Kidney epithelial cell (primary cell): ENCODE results near the gene DCXR. TPM values are rescaled to one million over a fixed set of nuclear protein-coding genes. Genes with fewer than 3 reads are reported as not detected.

Source experiments
- DNase-seq: peaks from one replicate; pipeline ENCODE4 v3.0.0-alpha.2; 2010; ENCODE audit warnings: low read depth
- H3K27me3 ChIP-seq: 2 replicates; pipeline ENCODE4 v1.6.0; 2011; ENCODE audit warnings: low read length; ENCODE audit not compliant: control insufficient read depth, insufficient read depth
- H3K36me3 ChIP-seq: 2 replicates; pipeline ENCODE4 v1.5.1; 2011; ENCODE audit warnings: low read length; ENCODE audit not compliant: control insufficient read depth, insufficient read depth
- H3K4me3 ChIP-seq: 2 replicates; pipeline ENCODE4 v1.5.1; 2011; ENCODE audit warnings: low read depth, mild to moderate bottlenecking, control low read depth, low read length
- CTCF ChIP-seq: IDR thresholded peaks from 2 replicates; pipeline ENCODE4 v1.5.1; 2011; ENCODE audit warnings: mild to moderate bottlenecking, moderate library complexity, low read length, control low read depth, inconsistent platforms; ENCODE audit not compliant: insufficient read depth, poor library complexity, severe bottlenecking
- total RNA-seq: library from RNA; depleted of rRNA; stranded (reverse); fragments of >200 nt; gene quantifications from 2 replicates; pipeline ENCODE4 v1.2.3, GENCODE V29; 2015

The DCXR gene
- total RNA-seq, 1 donor from 2014 or later = 70.8 TPM

GRCh38 chr17:81990836-81991683 lies 46.4 kb downstream of the DCXR start:
- Histone ChIP-seq H3K36me3 (peaks cover 4% of the 10 kb centered on the region), H3K27me3 (no peaks in the 10 kb centered on the region), H3K4me3 (no peak overlapping the region)
- no peak for DNase-seq
- TF ChIP-seq CTCF = no peak

- H3K4me3 ChIP-seq = no peak overlapping the region
- no peaks in the 10 kb centered on the region for H3K27me3 ChIP-seq
- DNase-seq = no peak
- no peak for TF ChIP-seq CTCF
- peaks cover 2% of the 10 kb centered on the region for H3K36me3 ChIP-seq
Observed at GRCh38 chr17:81987161-81987770, 50.2 kb downstream of the DCXR start.

- TF ChIP-seq CTCF = no peak
- H3K4me3 ChIP-seq = no peak overlapping the region
Observed at GRCh38 chr17:81986606-81987005, 50.9 kb downstream of the DCXR start.

More at GRCh38 chr17:81986606-81987005, 50.9 kb downstream of the DCXR start:
- no peaks in the 10 kb centered on the region for H3K27me3 ChIP-seq
- H3K36me3 ChIP-seq = peaks cover 2% of the 10 kb centered on the region
- no peak for DNase-seq

Other genes starting within 250 kb of the DCXR start
- gene GCGR, start 233.5 kb downstream of the DCXR start, total RNA-seq = not detected in 2 replicates
- 131 and 137 TPM in 2 replicates for gene MCRIP1, start 204.4 kb downstream of the DCXR start, total RNA-seq
- 0.38 TPM in 1 of 2 replicates, not detected in the other for gene PPP1R27, start 202.6 kb downstream of the DCXR start, total RNA-seq
- 870 and 1,165 TPM in 2 replicates for gene P4HB, start 177.2 kb downstream of the DCXR start, total RNA-seq
- gene ARHGDIA, start 166.4 kb downstream of the DCXR start, total RNA-seq = 243 and 355 TPM in 2 replicates
- 143 and 151 TPM in 2 replicates for gene ALYREF, start 146.1 kb downstream of the DCXR start, total RNA-seq
- 205 and 232 TPM in 2 replicates for gene ANAPC11, start 146.0 kb downstream of the DCXR start, total RNA-seq
- gene NPB, start 135.5 kb downstream of the DCXR start, total RNA-seq = 1.2 and 1.9 TPM in 2 replicates
- gene PCYT2, start 126.3 kb downstream of the DCXR start, total RNA-seq = 30.4 and 41.1 TPM in 2 replicates
- gene SIRT7, start 119.5 kb downstream of the DCXR start, total RNA-seq = 26.4 and 31.3 TPM in 2 replicates
- 39.7 and 41.1 TPM in 2 replicates for gene MAFG, start 110.0 kb downstream of the DCXR start, total RNA-seq
- 132 and 166 TPM in 2 replicates for gene PYCR1, start 100.4 kb downstream of the DCXR start, total RNA-seq
- gene MYADML2, start 90.5 kb downstream of the DCXR start, total RNA-seq = not detected in 2 replicates
- gene NOTUM, start 76.5 kb downstream of the DCXR start, total RNA-seq = 0.17 TPM in 1 of 2 replicates, not detected in the other
- 19.5 and 26.8 TPM in 2 replicates for gene ASPSCR1, start 60.1 kb downstream of the DCXR start, total RNA-seq
- 61.3 and 62.3 TPM in 2 replicates for gene CENPX, start 14.8 kb downstream of the DCXR start, total RNA-seq
- gene LRRC45, start 14.4 kb downstream of the DCXR start, total RNA-seq = 16.1 and 22.2 TPM in 2 replicates
- 57.4 and 64.1 TPM in 2 replicates for gene RAC3, start 6.0 kb downstream of the DCXR start, total RNA-seq
- 72.3 and 112 TPM in 2 replicates for gene RFNG, start 14.1 kb upstream of the DCXR start, total RNA-seq
- 150 and 163 TPM in 2 replicates for gene GPS1, start 14.2 kb upstream of the DCXR start, total RNA-seq
- gene DUS1L, start 28.1 kb upstream of the DCXR start, total RNA-seq = 147 and 177 TPM in 2 replicates
- 202 and 249 TPM in 2 replicates for gene FASN, start 60.5 kb upstream of the DCXR start, total RNA-seq
- 25.5 and 27.5 TPM in 2 replicates for gene CCDC57, start 175.1 kb upstream of the DCXR start, total RNA-seq
- 83.4 and 85.3 TPM in 2 replicates for gene SLC16A3, start 191.3 kb upstream of the DCXR start, total RNA-seq
- gene CSNK1D, start 236.0 kb upstream of the DCXR start, total RNA-seq = 55.1 and 61.7 TPM in 2 replicates